ENCODE measurements around the gene HSD3B2.

Gene HSD3B2

GRCh38 chr1:119453021-119453420 is 38.1 kb downstream of the HSD3B2 start:
- DNase-seq (ENCODE audit: low read depth, low spot score), result peak; percentile 56

GRCh38 chr1:119462964-119463363 is 48.0 kb downstream of the HSD3B2 start:
- no peak for DNase-seq (ENCODE audit: low read depth, low spot score)

GRCh38 chr1:119463569-119463968 is 48.6 kb downstream of the HSD3B2 start:
- DNase-seq (ENCODE audit: low read depth, low spot score), result no peak

GRCh38 chr1:119466445-119466844 is 51.5 kb downstream of the HSD3B2 start:
- no peak for DNase-seq (ENCODE audit: low read depth, low spot score)

- DNase-seq (ENCODE audit: low read depth, low spot score), result no peak
Observed at GRCh38 chr1:119467219-119467618, 52.3 kb downstream of the HSD3B2 start.

GRCh38 chr1:119467857-119468668 is 53.1 kb downstream of the HSD3B2 start:
- no peak for DNase-seq (ENCODE audit: low read depth, low spot score)

- no peak for DNase-seq (ENCODE audit: low read depth, low spot score)
Observed at GRCh38 chr1:119469741-119470140, 54.8 kb downstream of the HSD3B2 start.

GRCh38 chr1:119470377-119470776 is 55.4 kb downstream of the HSD3B2 start:
- DNase-seq (ENCODE audit: low read depth, low spot score), result no peak

- DNase-seq (ENCODE audit: low read depth, low spot score), result no peak
Observed at GRCh38 chr1:119470958-119471357, 56.0 kb downstream of the HSD3B2 start.

GRCh38 chr1:119471566-119471965 is 56.6 kb downstream of the HSD3B2 start:
- no peak for DNase-seq (ENCODE audit: low read depth, low spot score)

GRCh38 chr1:119472080-119472818 is 57.3 kb downstream of the HSD3B2 start:
- DNase-seq (ENCODE audit: low read depth, low spot score), result no peak
